ENCODE measurements around the gene ANAPC1.
"Not testable (repeated sequence)": the region's sequence is repeated elsewhere in the genome, so short reads cannot be mapped to it uniquely, and the experiment has no call there.

The ANAPC1 gene

GRCh38 chr2:111905475-111905869 lies 21.5 kb upstream of the ANAPC1 start:
- not testable (repeated sequence) for DNase-seq (ENCODE audit: low spot score)

- DNase-seq (ENCODE audit: low spot score) = no peak
Measured at GRCh38 chr2:111904726-111905474, 20.9 kb upstream of the ANAPC1 start.

GRCh38 chr2:111903930-111904439 lies 20.0 kb upstream of the ANAPC1 start:
- DNase-seq (ENCODE audit: low spot score) = no peak

- no peak for DNase-seq (ENCODE audit: low spot score)
Measured at GRCh38 chr2:111903516-111903915, 19.5 kb upstream of the ANAPC1 start.

GRCh38 chr2:111900859-111901258 lies 16.9 kb upstream of the ANAPC1 start:
- DNase-seq (ENCODE audit: low spot score) = no peak

GRCh38 chr2:111898703-111899514 lies 14.9 kb upstream of the ANAPC1 start:
- no peak for DNase-seq (ENCODE audit: low spot score)

GRCh38 chr2:111897924-111898702 lies 14.1 kb upstream of the ANAPC1 start, which contains the start of gene MERTK:
Gene MERTK, plus strand, starts transcription at chr2:111898607. Its CDS starts 129 bp downstream, at chr2:111898736.
- peak; percentile 65 for DNase-seq (ENCODE audit: low spot score)

GRCh38 chr2:111897630-111897923 lies 13.6 kb upstream of the ANAPC1 start:
- no peak for DNase-seq (ENCODE audit: low spot score)

- DNase-seq (ENCODE audit: low spot score) = peak; percentile 0
Measured at GRCh38 chr2:111896576-111896975, 12.6 kb upstream of the ANAPC1 start.

GRCh38 chr2:111896024-111896423 lies 12.0 kb upstream of the ANAPC1 start:
- DNase-seq (ENCODE audit: low spot score) = peak; percentile 1

GRCh38 chr2:111884592-111884964 lies 585 bp upstream of the ANAPC1 start:
- no peak for DNase-seq (ENCODE audit: low spot score)

GRCh38 chr2:111872806-111873205 lies 11.2 kb downstream of the ANAPC1 start:
- not testable (repeated sequence) for DNase-seq (ENCODE audit: low spot score)

GRCh38 chr2:111865124-111865523 lies 18.9 kb downstream of the ANAPC1 start:
- DNase-seq (ENCODE audit: low spot score) = not testable (repeated sequence)

GRCh38 chr2:111860005-111860404 lies 24.0 kb downstream of the ANAPC1 start:
- DNase-seq (ENCODE audit: low spot score) = not testable (repeated sequence)

- not testable (repeated sequence) for DNase-seq (ENCODE audit: low spot score)
Measured at GRCh38 chr2:111852544-111852943, 31.4 kb downstream of the ANAPC1 start.

GRCh38 chr2:111850646-111851045 lies 33.3 kb downstream of the ANAPC1 start:
- DNase-seq (ENCODE audit: low spot score) = not testable (repeated sequence)

GRCh38 chr2:111839625-111840282 lies 44.2 kb downstream of the ANAPC1 start:
- DNase-seq (ENCODE audit: low spot score) = not testable (repeated sequence)

- not testable (repeated sequence) for DNase-seq (ENCODE audit: low spot score)
Measured at GRCh38 chr2:111838992-111839391, 45.0 kb downstream of the ANAPC1 start.

GRCh38 chr2:111834221-111834620 lies 49.8 kb downstream of the ANAPC1 start:
- not testable (repeated sequence) for DNase-seq (ENCODE audit: low spot score)

- not testable (repeated sequence) for DNase-seq (ENCODE audit: low spot score)
Measured at GRCh38 chr2:111830479-111830878, 53.5 kb downstream of the ANAPC1 start.

GRCh38 chr2:111828217-111828766 lies 55.7 kb downstream of the ANAPC1 start:
- not testable (repeated sequence) for DNase-seq (ENCODE audit: low spot score)

Measured in AG08395 (cell line).